GM12875 (cell line): Measurements from ENCODE around the gene BEX4.
"Not testable (repeated sequence)": the region's sequence is repeated elsewhere in the genome, so short reads cannot be mapped to it uniquely, and the experiment has no call there.

ENCODE experiments used
- H3K4me3 ChIP-seq: one replicate; pipeline ENCODE4 v1.5.1; 2011; ENCODE audit warnings: low read depth, low read length, control low read depth
- CTCF ChIP-seq: IDR thresholded peaks from 2 replicates; pipeline ENCODE4 v1.5.1; 2011; ENCODE audit warnings: low read depth, mild to moderate bottlenecking, control low read depth, inconsistent platforms, low read length, moderate library complexity, borderline replicate concordance; ENCODE audit not compliant: insufficient read depth

BEX4 gene

GRCh38 chrX:103215425-103215991 is 600 bp downstream of the BEX4 start:
- TF ChIP-seq CTCF = no peak
- peak overlapping the region; percentile 56 for H3K4me3 ChIP-seq

- no peak overlapping the region for H3K4me3 ChIP-seq
- no peak for TF ChIP-seq CTCF
Observed at GRCh38 chrX:103220511-103221323, 5.8 kb downstream of the BEX4 start.

- H3K4me3 ChIP-seq = not testable (repeated sequence)
Observed at GRCh38 chrX:103225918-103226317, 11.0 kb downstream of the BEX4 start.

- no peak overlapping the region for H3K4me3 ChIP-seq
- TF ChIP-seq CTCF = no peak
Observed at GRCh38 chrX:103233263-103233662, 18.4 kb downstream of the BEX4 start.

- no peak for TF ChIP-seq CTCF
- no peak overlapping the region for H3K4me3 ChIP-seq
Observed at GRCh38 chrX:103234869-103235268, 20.0 kb downstream of the BEX4 start.

GRCh38 chrX:103235608-103236007 is 20.7 kb downstream of the BEX4 start:
- H3K4me3 ChIP-seq = not testable (repeated sequence)

- TF ChIP-seq CTCF = no peak
Observed at GRCh38 chrX:103236296-103236695, 21.4 kb downstream of the BEX4 start.

GRCh38 chrX:103240155-103240554 is 25.2 kb downstream of the BEX4 start:
- TF ChIP-seq CTCF = no peak
- no peak overlapping the region for H3K4me3 ChIP-seq

More at GRCh38 chrX:103236296-103236695, 21.4 kb downstream of the BEX4 start:
- H3K4me3 ChIP-seq = no peak overlapping the region
